GM12801 (cell line): ENCODE data around the gene HIBADH.

Experiments used
- TF ChIP-seq, protein P1 (sequence below): IDR thresholded peaks from one replicate; pipeline ENCODE4 v1.5.1; 2011; ENCODE audit warnings: control low read depth; ENCODE audit not compliant: insufficient read length; ENCODE audit errors: extremely low read depth

The HIBADH gene

GRCh38 chr7:27605689-27606269 lies 56.9 kb downstream of the HIBADH start:
- TF ChIP-seq, protein P1, sequence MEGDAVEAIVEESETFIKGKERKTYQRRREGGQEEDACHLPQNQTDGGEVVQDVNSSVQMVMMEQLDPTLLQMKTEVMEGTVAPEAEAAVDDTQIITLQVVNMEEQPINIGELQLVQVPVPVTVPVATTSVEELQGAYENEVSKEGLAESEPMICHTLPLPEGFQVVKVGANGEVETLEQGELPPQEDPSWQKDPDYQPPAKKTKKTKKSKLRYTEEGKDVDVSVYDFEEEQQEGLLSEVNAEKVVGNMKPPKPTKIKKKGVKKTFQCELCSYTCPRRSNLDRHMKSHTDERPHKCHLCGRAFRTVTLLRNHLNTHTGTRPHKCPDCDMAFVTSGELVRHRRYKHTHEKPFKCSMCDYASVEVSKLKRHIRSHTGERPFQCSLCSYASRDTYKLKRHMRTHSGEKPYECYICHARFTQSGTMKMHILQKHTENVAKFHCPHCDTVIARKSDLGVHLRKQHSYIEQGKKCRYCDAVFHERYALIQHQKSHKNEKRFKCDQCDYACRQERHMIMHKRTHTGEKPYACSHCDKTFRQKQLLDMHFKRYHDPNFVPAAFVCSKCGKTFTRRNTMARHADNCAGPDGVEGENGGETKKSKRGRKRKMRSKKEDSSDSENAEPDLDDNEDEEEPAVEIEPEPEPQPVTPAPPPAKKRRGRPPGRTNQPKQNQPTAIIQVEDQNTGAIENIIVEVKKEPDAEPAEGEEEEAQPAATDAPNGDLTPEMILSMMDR = no peak

GRCh38 chr7:27605283-27605682 lies 57.4 kb downstream of the HIBADH start:
- TF ChIP-seq, protein P1 = no peak

DNA sequence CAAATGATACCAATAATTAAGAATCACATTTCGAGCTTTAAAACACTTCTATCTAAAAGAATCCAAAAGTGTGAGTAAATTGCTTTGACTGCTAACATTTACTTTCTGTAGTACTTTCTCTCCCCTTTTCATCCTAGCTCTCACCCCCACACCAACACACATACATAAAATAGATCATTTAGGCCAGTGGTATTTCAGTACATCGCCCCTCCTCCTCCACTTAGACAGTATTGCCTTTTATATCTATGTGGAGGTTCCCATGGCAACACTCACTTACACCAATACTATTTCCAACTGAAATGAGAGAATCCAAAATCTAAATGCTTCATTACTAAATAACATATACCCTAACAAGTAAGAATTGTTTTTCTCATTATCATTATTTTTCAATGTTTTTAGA lies 58.9 kb downstream of the HIBADH start:
- TF ChIP-seq, protein P1 = no peak

DNA sequence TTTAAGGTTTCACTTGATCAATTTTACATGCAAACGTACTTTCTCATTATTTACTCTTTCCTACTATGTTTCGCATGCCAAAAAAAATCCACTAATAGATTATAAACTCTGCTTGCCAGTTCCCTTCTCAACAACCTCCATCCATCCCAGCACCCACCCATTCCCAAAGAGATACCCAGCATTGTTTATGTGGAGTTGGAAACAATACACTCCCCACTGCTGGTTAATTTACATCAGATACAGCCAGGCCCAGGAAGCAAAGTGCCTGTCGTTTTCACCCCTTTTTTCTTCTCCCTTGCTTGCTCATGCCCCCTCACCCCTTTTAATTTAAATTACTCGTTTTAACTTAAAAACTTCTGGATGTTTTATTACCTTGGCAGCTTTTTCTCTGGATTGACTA lies 59.9 kb downstream of the HIBADH start:
- TF ChIP-seq, protein P1 = no peak

DNA sequence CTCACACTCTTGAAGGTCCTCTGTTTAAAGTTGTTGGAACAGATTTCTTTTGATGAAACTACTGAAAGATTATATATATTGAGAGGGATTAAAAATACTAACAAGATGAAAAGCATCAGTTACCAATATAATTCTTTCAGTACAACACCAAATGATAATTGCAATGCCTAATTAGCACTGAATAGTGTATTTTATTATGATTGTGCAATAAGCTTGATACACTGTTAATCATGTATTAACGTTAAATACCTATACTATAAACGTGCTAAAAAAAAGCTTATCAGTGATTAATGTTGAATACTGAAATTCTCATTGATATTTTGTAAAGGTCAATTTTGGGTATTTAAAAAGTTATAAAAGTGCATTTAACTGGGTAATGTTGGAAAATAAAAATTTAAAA lies 61.5 kb downstream of the HIBADH start:
- TF ChIP-seq, protein P1 = no peak

GRCh38 chr7:27600247-27600646 lies 62.4 kb downstream of the HIBADH start:
- TF ChIP-seq, protein P1 = no peak

DNA sequence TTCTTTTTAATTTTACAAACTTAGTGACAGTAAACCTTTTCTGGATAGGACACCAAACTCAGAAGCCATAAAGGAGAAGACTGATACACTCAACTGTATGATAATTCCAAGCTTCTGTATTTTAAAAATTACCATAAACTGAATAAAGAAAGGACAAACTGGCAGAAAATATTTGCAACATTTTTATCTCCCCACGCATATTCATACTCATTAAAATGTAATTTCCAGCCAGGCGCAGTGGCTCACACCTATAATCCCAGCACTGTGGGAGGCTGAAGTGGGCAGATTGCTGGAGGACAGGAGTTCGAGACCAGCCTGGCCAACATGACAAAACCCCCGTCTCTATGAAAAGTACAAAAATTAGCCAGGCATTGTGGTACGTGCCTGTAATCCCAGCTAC lies 67.7 kb downstream of the HIBADH start:
- TF ChIP-seq, protein P1 = no peak
